ENCODE measurements around the gene NEK6.

NEK6 gene

GRCh38 chr9:124376329-124376728 is 118.6 kb downstream of the NEK6 start:
- DNase-seq (ENCODE audit: low read depth): no peak

DNA sequence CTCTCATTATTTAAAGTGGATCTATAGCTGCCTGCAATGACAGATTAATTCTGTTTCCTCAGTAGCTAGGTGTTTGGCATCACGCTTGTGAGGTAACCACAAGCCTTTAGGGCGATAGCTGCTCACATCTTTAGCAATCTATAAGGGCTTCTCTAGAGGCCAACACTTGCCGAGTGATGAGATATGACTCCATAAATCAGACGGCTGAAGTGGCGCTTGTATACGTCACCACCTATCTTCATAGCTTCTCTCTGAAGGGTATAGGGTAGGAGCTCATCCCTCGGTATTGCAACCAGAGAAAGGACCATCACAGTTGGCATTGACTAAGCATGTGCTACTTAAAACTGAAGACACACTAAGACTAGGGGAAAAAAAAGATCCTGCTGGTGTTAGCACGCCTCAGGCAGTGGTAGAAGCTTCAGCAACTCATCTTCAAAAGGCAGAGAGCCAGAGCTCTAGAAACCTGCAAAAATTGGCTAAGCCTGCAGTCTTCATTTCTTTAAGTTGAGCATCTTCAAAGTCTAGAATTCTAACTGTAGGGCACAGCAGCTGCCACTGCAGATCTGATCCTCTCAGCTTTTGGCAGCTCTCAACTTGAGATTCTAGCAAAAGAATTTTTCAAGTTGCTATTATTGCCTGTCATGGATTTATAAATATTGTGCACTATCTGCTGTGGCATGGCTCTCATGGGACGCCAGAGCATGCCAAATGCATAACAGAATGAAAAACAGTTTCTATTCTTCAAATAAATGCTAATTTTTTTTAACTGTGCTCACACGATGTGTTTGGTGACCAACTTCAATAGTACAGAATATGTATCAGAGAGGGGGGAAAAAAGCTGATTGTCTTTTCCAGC is 120.0 kb downstream of the NEK6 start:
- DNase-seq (ENCODE audit: low read depth): no peak

DNA sequence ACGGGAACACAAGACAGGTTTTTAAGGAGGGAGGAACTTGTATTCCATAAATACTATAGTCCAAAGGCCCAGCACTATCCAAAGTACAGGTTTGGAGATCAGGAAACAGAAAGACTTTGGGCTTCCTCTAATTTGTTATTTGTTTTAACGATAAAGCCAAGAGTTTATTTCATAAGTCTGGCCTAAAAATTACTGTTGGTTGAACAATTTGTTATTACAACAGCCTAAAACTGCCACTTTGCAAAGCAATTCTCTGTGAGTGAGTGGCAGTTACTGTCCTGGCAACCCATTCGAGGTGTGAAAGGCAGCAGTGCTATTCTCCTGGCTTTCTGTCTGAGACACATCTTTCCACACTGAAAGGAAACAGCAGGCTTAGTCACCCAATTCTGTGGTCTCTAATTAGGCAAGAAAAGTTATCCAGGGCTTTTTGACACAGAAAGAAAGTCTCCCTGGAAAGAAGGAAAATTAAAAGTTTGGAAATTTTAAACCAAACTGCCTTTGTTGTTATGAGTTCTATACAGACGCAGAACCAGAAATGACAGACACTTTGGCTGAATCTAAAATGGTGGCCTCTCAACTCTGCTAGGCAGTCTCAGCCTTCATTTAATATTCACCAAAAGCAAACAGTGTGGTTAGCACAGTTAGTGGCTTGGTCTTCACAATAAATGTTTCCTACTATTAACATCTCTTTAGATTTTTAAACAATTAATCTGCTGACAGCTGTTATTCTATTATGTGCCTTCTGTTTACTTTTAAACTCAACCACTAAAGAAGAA is 123.6 kb downstream of the NEK6 start:
- DNase-seq (ENCODE audit: low read depth): no peak

GRCh38 chr9:124384210-124384609 is 126.5 kb downstream of the NEK6 start:
- no peak for DNase-seq (ENCODE audit: low read depth)

DNA sequence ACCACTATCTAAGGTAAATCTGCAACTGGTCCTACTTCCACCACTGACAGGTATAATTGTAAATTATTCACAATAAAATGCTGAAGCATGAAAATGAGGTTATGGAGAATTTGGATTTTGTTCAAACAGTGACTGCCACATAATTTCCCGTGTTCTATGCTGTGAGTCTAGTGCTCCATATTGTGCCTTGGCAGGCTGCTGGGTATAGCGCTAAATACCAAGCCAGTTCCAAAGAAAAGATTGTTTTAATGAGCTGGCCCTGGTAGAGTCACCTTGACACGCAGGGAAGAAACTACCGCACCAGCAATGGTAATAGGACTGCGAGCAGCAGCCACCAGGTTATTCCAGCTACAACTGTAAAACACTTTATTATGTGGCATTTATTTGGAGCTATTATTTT is 127.1 kb downstream of the NEK6 start:
- no peak for DNase-seq (ENCODE audit: low read depth)

DNA sequence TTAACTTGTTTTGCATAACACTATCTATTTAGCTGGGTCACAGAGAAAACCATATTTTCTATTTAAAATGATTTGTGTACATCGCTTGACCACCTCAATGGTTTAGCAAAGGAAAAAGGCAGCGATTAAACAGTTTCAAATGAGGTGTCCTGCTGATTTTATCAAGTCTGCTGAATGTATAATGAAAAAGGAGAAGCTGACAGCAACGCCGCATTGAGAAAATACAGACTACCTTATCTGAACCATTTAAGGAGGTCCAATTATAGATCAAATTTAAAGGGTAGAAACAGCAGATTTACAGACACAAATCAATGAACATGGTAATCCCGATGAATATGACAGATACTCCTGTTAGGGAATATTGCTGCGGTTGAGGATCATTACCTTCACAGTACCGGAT is 127.9 kb downstream of the NEK6 start:
- DNase-seq (ENCODE audit: low read depth): no peak

DNA sequence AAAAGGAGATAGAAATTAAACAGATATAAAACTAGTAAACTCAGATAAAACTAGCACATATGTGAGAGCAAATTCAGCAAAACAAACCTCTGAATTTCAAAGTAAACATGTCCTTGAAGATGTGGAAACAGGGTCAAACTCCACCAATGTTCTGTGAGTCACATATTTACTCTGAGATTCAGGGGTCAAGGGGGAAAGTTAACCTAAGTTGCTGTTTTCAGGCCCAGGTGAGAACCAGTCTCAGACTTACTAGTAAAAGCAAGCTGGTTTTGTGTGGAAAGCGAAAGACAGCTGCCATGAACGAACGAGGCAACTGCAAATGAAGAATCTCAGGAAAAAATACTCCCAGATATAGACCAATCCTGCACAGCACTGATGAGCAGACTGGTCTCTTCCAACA is 128.5 kb downstream of the NEK6 start:
- DNase-seq (ENCODE audit: low read depth): no peak

GRCh38 chr9:124388275-124389048 is 130.7 kb downstream of the NEK6 start:
- DNase-seq (ENCODE audit: low read depth): no peak

DNA sequence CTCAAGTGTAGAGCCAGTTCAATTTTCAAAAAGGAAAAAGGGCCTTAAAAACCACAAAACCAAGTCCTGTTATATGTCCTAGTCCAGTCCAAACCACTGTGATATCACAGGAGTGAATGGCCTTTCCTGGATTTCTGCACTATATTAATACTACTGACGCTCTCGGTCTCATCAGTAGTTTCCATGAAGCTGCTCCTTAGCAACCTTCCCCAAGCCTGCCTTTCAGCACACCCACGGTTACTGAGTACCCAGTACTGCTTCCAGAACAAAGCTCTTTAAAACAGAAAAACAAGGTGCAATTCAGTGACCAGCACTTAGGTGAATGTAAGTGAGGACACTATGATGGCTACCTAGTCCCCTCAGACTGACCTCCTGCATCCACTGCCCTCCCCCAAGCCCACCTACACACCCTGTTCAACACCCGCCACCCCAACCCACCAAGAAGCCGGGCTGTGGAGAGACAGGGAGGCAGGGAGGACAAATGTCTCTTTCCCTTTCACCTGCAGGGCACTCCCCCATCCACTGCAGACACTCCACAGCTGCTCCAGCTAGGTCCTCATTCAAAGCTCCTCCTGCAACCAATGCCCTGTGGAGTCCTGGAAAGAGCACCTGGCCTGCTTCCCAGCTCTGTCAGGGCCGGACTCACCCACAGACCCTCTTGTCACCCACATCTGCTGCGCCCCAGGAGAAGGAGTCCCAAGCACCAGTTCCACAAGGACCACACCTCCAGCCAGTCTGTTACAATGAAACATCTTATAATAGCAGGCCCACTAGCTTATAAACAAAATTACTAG is 131.6 kb downstream of the NEK6 start:
- DNase-seq (ENCODE audit: low read depth): no peak

DNA sequence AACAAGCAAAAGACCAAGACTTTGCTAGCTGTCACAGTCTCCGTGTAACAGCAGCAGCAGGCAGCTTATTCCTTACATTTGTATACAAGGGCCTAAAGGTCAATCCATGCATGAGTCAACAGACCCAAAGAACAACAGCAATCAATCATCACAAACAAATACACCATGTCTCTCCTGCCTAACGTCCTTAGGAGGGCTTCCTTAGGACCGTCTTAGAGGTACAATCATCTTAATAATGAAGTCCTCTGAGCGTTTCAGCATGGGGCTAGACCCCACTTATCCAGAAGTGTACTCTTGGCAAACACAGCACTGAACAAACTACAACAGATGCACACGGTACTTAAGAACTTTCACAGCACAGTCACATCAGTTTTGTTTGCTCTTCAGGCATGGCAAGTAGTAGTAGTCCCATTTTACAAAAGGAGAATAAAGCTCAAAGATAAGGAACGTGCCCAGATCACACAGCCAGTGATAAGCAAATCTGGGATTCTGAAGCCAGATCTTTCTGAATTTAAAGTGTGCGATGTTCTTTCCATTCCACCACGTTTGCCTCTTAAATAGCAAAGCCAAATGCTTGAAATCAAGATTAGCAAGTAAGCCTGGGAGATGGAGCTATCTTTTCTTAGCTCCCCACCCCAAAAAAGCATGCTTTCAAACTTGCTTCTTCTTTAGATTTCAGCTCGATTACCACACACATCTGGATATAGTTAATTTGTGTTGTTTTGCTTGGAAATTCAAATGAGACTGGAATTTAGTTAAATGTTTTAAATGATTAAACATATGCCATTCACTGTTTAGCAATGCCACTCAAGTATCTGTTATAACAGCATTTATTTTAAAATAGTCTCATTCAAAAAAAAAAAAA is 133.3 kb downstream of the NEK6 start:
- no peak for DNase-seq (ENCODE audit: low read depth)

- no peak for DNase-seq (ENCODE audit: low read depth)
Measured at GRCh38 chr9:124392254-124392870, 134.6 kb downstream of the NEK6 start.

DNA sequence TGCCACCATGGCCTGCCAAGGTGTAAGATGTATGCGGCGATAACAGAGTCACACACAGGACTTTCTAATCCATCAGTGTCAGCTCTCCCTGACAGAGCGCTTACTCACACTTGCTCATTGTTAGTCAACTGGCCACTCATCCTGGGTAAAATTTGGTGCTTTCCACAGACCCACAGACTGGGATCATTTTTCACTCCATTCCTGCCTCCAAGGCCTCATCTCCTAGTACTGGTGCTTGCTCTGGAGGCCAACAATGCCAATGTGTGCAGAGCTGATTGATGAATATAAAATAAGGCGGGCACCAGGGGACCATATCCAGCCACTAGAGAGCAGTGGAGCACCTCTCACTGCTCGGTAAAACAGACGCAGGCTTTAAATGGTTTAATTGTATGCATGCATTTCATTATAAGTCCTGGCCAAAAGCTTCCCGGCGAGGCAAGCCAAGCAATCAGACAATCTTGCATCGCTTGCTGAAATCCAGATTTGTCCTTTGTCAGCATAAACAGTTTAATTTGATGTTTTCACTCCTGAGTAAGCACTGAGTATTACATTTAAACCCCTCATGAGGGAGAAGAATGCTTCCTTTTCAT is 135.2 kb downstream of the NEK6 start:
- peak; percentile 60 for DNase-seq (ENCODE audit: low read depth)

- no peak for DNase-seq (ENCODE audit: low read depth)
Measured at GRCh38 chr9:124394167-124394566, 136.4 kb downstream of the NEK6 start.

- no peak for DNase-seq (ENCODE audit: low read depth)
Measured at GRCh38 chr9:124394596-124394995, 136.8 kb downstream of the NEK6 start.

GRCh38 chr9:124395826-124396225 is 138.1 kb downstream of the NEK6 start:
- no peak for DNase-seq (ENCODE audit: low read depth)

- no peak for DNase-seq (ENCODE audit: low read depth)
Measured at GRCh38 chr9:124398191-124398935, 140.6 kb downstream of the NEK6 start.

GRCh38 chr9:124399323-124399967 is 141.7 kb downstream of the NEK6 start:
- DNase-seq (ENCODE audit: low read depth): no peak
